ENCODE data around the gene CDH22.

GRCh38 chr20:46242390-46242789, 65.9 kb downstream of the CDH22 start:
- TF ChIP-seq POLR2AphosphoS5 (IDR thresholded peaks at IDR 0.05; ENCODE audit: low read depth, low read length) (no peak), REST (IDR thresholded peaks at IDR 0.05; ENCODE audit: insufficient read depth in 1 of 2, low read depth in 2 of 2, low read length in 2 of 2) (no peak), FOXP2 (optimal IDR thresholded peaks at IDR 0.05; ENCODE audit: borderline replicate concordance, extremely low read depth, extremely low read length, insufficient read depth) (no peak)
